RWPE1 (cell line): ENCODE data around the gene UBQLN4.

ENCODE experiments used
- CTCF ChIA-PET: fragments of 350-600 bp; sonication (Branson Sonifier 250); formaldehyde crosslinking; extraction: SDS; loops from one replicate; lab custom pipeline; 2021; lab: Yijun Ruan, JAX
- POLR2A ChIA-PET: fragments of 400-600 bp; formaldehyde crosslinking; extraction: SDS; loops from one replicate; lab custom pipeline; 2020; ENCODE audit warnings: antibody characterized with exemption; ENCODE audit not compliant: low non-redundant PET; lab: Yijun Ruan, JAX
- DNase-seq: peaks from one replicate; pipeline ENCODE4 v3.0.0; 2012; ENCODE audit warnings: low spot score
- H3K27ac ChIP-seq: fragments of 450-650 bp; 2 replicates; pipeline ENCODE4 v1.5.1; 2017
- TF ChIP-seq, protein P1 (sequence below): fragments of 450-650 bp; conservative IDR thresholded peaks from 2 replicates; pipeline ENCODE4 v1.5.1; 2017; ENCODE audit warnings: low read depth, mild to moderate bottlenecking

Gene UBQLN4

DNA sequence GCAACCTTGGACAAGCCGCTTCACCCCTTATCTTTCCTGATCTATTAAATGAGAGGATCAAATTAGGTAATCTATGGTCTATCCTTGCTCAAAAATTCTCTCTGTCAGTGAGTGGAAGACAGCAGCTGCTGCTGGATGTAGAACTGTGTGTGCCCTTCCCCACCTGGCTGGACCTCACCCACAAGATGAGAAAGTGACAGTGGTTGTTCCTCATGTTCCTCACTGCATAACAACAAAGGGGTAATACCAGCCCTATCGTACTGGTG is 49.7 kb downstream of the UBQLN4 start:
- no peak for DNase-seq
- ChIA-PET CTCF (no interaction called here), POLR2A (no interaction called here)
- H3K27ac ChIP-seq, result peak overlapping the region; percentile 92
- TF ChIP-seq, protein P1, sequence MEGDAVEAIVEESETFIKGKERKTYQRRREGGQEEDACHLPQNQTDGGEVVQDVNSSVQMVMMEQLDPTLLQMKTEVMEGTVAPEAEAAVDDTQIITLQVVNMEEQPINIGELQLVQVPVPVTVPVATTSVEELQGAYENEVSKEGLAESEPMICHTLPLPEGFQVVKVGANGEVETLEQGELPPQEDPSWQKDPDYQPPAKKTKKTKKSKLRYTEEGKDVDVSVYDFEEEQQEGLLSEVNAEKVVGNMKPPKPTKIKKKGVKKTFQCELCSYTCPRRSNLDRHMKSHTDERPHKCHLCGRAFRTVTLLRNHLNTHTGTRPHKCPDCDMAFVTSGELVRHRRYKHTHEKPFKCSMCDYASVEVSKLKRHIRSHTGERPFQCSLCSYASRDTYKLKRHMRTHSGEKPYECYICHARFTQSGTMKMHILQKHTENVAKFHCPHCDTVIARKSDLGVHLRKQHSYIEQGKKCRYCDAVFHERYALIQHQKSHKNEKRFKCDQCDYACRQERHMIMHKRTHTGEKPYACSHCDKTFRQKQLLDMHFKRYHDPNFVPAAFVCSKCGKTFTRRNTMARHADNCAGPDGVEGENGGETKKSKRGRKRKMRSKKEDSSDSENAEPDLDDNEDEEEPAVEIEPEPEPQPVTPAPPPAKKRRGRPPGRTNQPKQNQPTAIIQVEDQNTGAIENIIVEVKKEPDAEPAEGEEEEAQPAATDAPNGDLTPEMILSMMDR, result no peak

DNA sequence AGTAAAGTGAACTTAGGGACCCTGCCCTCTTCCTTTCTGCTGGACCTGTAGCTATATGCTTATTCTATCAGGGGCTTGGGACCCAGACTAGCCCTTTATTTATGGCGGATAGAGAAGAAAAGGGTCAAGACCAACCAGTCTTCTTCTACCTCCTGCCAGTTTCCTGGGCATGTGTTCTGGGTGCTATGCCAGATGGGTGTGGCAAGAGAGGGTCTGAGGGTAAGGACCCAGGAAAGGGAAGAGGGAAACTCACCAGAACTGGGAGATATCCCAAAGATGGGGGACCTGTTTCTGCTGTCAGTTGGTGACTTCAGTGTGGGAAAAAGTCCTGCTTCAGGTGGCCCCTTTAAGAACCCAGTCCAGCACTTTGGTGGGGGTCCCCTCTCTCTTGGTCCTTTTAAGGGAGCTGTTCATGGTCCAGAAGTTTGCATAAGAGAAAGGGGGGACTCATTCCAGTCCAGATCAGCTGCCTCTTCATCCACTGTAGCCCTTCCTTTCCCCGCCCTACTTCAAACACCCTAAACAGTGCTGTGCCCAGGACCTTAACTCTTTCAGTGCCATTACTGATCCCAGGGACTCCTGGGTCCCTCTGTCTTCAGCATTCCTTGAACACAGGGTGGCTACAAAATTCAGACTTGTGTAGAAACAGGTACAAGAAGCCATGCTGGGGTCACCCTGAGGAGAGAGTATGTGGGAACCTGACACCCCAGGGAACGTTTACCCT is 51.2 kb downstream of the UBQLN4 start:
- ChIA-PET CTCF (interaction anchor here (0.6 to 0.7 kb wide), 2 partner anchors 25 to 189 kb away, joined by 3 read pairs; no protein-coding TSS in a partner anchor), POLR2A (interaction anchor here (0.6 kb wide), 1 partner anchor 35 kb away, joined by 3 read pairs; no protein-coding TSS in a partner anchor)
- peak overlapping the region; percentile 92 for H3K27ac ChIP-seq
- DNase-seq, result no peak
- TF ChIP-seq, protein P1, result no peak

DNA sequence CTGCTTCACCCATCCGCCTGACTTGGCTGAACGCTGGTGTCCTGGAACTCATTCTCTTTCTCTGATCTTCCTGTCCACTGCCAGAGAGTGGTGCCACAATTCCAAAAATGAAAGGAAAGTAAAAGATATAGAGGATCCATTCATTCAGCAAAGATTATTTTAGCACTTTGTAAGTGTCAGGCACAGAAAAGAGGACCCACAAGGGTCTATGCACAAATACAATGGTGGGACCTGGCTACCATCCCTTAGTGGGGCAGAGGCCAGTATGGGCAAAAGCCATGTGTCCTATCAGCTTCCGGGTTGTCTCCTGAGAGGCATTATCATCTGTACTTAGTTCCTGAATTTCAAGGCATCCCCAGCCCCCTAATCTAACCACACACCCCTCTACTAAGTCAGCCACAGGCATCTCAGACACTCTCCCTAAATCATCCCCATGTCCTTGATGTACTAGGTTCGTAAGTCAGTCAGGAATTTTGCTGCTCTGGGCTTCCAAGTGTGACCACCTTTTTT is 51.9 kb downstream of the UBQLN4 start:
- no peak for DNase-seq
- H3K27ac ChIP-seq, result peak overlapping the region; percentile 92
- ChIA-PET POLR2A (interaction anchor here (0.6 kb wide), 1 partner anchor 34 kb away, joined by 3 read pairs; no protein-coding TSS in a partner anchor), CTCF (interaction anchor here (0.6 to 0.8 kb wide), 3 partner anchors 25 to 189 kb away, joined by 3 read pairs; no protein-coding TSS in a partner anchor)
- TF ChIP-seq, protein P1, result no peak

DNA sequence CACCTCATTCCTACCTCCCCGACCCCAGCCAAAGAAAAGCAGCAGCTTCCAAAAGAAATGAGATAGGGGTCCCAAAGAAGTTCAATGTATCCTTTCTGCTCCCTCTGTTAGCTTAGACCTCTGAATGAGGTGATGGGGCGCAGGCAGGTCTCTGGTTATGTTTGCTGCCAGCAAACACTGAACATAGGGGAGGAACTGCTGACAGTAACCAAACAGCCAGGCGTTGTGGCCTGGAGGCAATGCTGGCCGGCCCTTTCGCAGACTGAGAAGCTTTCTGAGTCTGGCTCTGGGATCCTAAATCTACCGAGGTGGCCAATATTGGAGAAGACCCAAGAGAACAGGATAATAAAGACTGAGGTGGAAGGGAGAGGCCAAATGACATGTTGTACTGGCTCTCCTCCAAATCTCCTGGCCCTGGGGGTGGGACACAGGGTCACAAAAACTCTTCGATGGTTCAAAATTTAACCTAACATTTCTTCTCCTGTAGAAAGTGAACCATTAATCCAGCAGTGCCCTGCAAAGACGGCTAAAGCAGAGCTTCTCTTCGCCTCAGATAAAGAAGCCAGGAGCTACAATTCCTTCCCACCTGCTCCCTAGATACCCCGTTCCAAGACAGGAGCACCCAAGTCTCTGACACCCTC is 52.5 kb downstream of the UBQLN4 start:
- ChIA-PET CTCF (interaction anchor here (0.8 to 0.9 kb wide), 2 partner anchors 11 to 95 kb away, joined by 3 read pairs; no protein-coding TSS in a partner anchor), POLR2A (no interaction called here)
- H3K27ac ChIP-seq, result peak overlapping the region; percentile 92
- TF ChIP-seq, protein P1, result no peak
- DNase-seq, result no peak

DNA sequence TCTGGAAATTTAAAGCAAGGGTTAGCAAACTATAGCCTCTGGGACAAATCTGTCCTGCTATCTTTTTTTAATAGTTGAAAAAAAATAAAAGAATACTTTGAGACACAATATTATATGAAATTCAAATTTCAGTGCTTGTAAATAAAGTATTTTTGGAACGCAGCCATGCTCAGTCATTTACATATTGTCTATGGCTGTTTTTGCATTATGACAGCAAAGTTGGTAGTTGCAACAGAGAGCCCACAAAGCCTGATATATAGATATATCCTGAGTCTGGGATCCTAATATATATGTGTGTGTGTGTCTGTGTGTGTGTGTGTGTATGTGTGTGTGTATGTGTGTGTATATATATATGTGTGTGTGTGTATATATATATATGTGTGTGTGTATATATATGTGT is 53.6 kb downstream of the UBQLN4 start:
- DNase-seq, result no peak
- POLR2A ChIA-PET, result no interaction called here
- TF ChIP-seq, protein P1, result no peak
- H3K27ac ChIP-seq, result no peak overlapping the region
- CTCF ChIA-PET, result interaction anchor here (0.9 kb wide), 1 partner anchor 10 kb away, joined by 3 read pairs; no protein-coding TSS in a partner anchor

DNA sequence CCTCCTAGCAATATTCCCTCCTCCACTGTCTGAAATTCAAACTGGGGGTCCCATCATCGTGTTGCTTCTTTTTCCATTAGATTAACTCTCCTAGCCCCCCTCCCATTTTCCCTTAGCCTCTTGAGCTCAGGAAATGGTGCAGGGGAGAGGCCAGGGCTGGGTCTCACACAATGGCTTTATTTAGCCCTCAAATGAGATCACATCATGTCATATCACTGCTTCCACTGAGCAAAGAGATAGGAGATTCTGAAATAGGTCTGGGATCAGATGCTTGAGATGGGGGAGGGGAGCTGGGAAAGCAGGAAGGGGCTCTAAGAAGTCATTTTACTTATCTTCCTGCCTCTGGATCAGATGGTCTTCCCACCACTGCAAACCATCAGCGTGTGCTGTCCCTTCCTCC is 57.4 kb downstream of the UBQLN4 start:
- no peak overlapping the region for H3K27ac ChIP-seq
- TF ChIP-seq, protein P1, result no peak
- POLR2A ChIA-PET, result no interaction called here
- CTCF ChIA-PET, result no interaction called here
- DNase-seq, result no peak
